ENCODE data around the gene MEF2C.

DNA sequence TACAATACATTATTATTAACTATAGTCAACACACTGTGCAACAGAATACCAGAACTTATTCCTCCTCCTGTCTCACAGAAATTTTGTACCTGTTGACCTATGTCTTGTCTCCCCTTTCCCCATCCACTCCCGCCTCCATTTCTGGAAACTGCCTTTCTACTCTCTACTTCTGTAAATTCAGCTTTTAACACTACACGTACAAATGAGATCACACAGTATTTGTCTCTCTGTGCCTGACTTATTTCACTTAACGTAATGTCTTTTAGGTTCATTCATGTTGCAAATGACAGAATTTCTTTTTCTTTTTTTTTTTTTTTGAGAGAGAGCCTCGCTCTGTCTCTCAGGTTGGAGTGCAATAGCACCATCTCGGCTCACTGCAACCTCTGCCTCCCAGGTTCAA, 19.5 kb downstream of the MEF2C start:
- TF ChIP-seq, protein P1, sequence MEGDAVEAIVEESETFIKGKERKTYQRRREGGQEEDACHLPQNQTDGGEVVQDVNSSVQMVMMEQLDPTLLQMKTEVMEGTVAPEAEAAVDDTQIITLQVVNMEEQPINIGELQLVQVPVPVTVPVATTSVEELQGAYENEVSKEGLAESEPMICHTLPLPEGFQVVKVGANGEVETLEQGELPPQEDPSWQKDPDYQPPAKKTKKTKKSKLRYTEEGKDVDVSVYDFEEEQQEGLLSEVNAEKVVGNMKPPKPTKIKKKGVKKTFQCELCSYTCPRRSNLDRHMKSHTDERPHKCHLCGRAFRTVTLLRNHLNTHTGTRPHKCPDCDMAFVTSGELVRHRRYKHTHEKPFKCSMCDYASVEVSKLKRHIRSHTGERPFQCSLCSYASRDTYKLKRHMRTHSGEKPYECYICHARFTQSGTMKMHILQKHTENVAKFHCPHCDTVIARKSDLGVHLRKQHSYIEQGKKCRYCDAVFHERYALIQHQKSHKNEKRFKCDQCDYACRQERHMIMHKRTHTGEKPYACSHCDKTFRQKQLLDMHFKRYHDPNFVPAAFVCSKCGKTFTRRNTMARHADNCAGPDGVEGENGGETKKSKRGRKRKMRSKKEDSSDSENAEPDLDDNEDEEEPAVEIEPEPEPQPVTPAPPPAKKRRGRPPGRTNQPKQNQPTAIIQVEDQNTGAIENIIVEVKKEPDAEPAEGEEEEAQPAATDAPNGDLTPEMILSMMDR (IDR thresholded peaks at IDR 0.05; ENCODE audit: poor library complexity, severe bottlenecking), result no peak
- no peak for TF ChIP-seq TAF1 (IDR thresholded peaks at IDR 0.05; ENCODE audit: low read depth)
- no peak for TF ChIP-seq POLR2AphosphoS5 (IDR thresholded peaks at IDR 0.05)
- no peak for TF ChIP-seq EZH2 (IDR thresholded peaks at IDR 0.05; ENCODE audit: borderline replicate concordance, insufficient read depth, low read length, poor library complexity, severe bottlenecking)
- no peak for TF ChIP-seq MXI1 (conservative IDR thresholded peaks at IDR 0.05; ENCODE audit: poor library complexity, severe bottlenecking)
- TF ChIP-seq, protein P2, sequence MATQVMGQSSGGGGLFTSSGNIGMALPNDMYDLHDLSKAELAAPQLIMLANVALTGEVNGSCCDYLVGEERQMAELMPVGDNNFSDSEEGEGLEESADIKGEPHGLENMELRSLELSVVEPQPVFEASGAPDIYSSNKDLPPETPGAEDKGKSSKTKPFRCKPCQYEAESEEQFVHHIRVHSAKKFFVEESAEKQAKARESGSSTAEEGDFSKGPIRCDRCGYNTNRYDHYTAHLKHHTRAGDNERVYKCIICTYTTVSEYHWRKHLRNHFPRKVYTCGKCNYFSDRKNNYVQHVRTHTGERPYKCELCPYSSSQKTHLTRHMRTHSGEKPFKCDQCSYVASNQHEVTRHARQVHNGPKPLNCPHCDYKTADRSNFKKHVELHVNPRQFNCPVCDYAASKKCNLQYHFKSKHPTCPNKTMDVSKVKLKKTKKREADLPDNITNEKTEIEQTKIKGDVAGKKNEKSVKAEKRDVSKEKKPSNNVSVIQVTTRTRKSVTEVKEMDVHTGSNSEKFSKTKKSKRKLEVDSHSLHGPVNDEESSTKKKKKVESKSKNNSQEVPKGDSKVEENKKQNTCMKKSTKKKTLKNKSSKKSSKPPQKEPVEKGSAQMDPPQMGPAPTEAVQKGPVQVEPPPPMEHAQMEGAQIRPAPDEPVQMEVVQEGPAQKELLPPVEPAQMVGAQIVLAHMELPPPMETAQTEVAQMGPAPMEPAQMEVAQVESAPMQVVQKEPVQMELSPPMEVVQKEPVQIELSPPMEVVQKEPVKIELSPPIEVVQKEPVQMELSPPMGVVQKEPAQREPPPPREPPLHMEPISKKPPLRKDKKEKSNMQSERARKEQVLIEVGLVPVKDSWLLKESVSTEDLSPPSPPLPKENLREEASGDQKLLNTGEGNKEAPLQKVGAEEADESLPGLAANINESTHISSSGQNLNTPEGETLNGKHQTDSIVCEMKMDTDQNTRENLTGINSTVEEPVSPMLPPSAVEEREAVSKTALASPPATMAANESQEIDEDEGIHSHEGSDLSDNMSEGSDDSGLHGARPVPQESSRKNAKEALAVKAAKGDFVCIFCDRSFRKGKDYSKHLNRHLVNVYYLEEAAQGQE (IDR thresholded peaks at IDR 0.05; ENCODE audit: borderline replicate concordance), result no peak
